Cardiac muscle cell (in vitro differentiated cells and primary cell): Measurements from ENCODE around the gene VWF. TPM values are rescaled to one million over a fixed set of nuclear protein-coding genes. Genes with fewer than 3 reads are reported as not detected.

Experiments
- DNase-seq, 2 donors: peaks; one replicate each; pipeline versions ENCODE4 v3.0.0 to v3.0.0-alpha.2; 2010 to 2017; ENCODE audit warnings: low read depth in 1 of 2, low spot score in 1 of 2
- H3K27ac ChIP-seq: fragments of 200-600 bp; sonication (generic); 2 replicates; pipeline ENCODE4 v1.5.1; 2016
- H3K27me3 ChIP-seq: fragments of 200-600 bp; sonication (generic); 2 replicates; pipeline ENCODE4 v1.6.0; 2016; ENCODE audit warnings: control low read depth
- H3K36me3 ChIP-seq: fragments of 200-600 bp; sonication (generic); 2 replicates; pipeline ENCODE4 v1.5.1; 2016; ENCODE audit warnings: control low read depth
- H3K4me1 ChIP-seq: fragments of 200-600 bp; sonication (generic); 2 replicates; pipeline ENCODE4 v1.8.1; 2017; ENCODE audit warnings: low read depth, mild to moderate bottlenecking, mixed run types
- H3K4me3 ChIP-seq: fragments of 200-600 bp; sonication (generic); 2 replicates; pipeline ENCODE4 v1.5.1; 2016; ENCODE audit warnings: mild to moderate bottlenecking
- H3K9me3 ChIP-seq: fragments of 200-600 bp; sonication (generic); 2 replicates; pipeline ENCODE4 v1.5.1; 2017; ENCODE audit warnings: low read depth, mild to moderate bottlenecking, control low read depth
- CTCF ChIP-seq: IDR thresholded peaks from 2 replicates; pipeline ENCODE4 v1.5.1; 2012; ENCODE audit warnings: low read depth, mild to moderate bottlenecking, low read length
- polyA plus RNA-seq: library from polyadenylated mRNA; unstranded; fragments of >200 nt; fragmentation: Nextera tagmentation; extraction: Ambion mirVana; gene quantifications from 2 replicates; pipeline ENCODE4 v1.2.1, GENCODE V29; 2016
- total RNA-seq: library from RNA; depleted of rRNA; stranded (reverse); fragments of >200 nt; gene quantifications from 2 replicates; pipeline ENCODE4 v1.2.3, GENCODE V29; 2016

VWF gene
- total and polyA plus RNA-seq, 2 experiments from 2014 or later: 0.03 TPM; not detected in 1

DNA sequence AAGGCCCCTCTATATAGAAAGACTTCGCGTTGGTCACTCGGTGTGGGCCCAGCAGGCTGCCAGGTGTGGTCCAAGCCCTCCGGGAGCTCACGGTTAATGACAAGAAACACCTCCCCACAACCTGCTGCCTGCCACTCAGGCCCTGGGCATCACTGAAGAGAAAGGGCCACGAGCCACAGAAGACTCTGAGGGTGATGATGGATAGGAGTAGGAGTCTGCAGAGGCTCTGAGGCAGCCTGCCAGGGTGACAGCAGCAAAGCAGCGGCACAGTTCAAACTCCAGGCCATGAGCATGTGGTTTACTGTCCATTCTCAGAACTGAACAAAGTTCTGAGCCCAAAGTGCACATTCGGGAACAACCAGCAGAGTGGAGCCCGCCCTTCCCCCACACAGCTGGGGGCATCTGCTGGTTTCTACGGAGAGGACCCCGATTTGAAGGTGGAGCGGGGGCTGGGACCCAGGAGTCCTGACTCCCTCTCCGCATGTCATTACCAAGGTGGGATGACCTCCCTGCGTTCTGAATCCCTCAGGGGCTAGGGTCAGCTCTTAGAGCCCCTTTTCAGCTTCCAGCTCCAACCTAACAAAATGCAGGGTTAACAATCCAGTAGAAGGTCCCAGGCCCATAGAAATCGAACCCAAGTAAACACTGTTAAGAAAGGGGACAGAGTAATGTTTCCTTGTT, 65.8 kb downstream of the VWF start:
- Histone ChIP-seq H3K9me3 (no peaks in the 10 kb centered on the region), H3K27me3 (no peaks in the 10 kb centered on the region), H3K36me3 (no peaks in the 10 kb centered on the region), H3K27ac (no peak overlapping the region), H3K4me1 (no peaks in the 10 kb centered on the region), H3K4me3 (no peak overlapping the region)
- peak in 1 of 2 donors; percentile 50 for DNase-seq
- no peak for TF ChIP-seq CTCF

DNA sequence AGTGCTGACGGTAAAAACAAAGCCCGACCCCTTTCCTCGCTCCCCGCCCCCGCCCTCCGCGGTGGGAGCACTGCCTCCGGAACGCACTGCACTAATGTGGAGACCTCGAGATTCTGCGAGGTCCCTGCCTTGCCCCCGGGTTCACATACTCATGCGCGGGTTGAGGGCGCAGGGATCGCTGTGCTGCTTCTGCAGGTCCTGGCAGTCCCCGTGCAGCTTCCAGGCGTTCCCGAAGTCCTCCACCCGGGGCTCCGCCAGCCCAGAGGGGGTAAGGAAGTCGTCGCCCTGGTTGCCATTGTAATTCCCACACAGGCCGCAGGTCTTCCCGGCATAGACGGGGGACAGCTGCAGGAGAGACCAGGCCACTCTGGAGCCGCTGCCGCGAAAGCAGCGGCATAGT, 66.8 kb downstream of the VWF start:
- H3K4me1 ChIP-seq: no peaks in the 10 kb centered on the region
- H3K36me3 ChIP-seq: no peaks in the 10 kb centered on the region
- TF ChIP-seq CTCF: no peak
- no peak overlapping the region for H3K4me3 ChIP-seq
- no peaks in the 10 kb centered on the region for H3K27me3 ChIP-seq
- H3K9me3 ChIP-seq: no peaks in the 10 kb centered on the region
- no peak overlapping the region for H3K27ac ChIP-seq
- peak in 1 of 2 donors; percentile 38 for DNase-seq

DNA sequence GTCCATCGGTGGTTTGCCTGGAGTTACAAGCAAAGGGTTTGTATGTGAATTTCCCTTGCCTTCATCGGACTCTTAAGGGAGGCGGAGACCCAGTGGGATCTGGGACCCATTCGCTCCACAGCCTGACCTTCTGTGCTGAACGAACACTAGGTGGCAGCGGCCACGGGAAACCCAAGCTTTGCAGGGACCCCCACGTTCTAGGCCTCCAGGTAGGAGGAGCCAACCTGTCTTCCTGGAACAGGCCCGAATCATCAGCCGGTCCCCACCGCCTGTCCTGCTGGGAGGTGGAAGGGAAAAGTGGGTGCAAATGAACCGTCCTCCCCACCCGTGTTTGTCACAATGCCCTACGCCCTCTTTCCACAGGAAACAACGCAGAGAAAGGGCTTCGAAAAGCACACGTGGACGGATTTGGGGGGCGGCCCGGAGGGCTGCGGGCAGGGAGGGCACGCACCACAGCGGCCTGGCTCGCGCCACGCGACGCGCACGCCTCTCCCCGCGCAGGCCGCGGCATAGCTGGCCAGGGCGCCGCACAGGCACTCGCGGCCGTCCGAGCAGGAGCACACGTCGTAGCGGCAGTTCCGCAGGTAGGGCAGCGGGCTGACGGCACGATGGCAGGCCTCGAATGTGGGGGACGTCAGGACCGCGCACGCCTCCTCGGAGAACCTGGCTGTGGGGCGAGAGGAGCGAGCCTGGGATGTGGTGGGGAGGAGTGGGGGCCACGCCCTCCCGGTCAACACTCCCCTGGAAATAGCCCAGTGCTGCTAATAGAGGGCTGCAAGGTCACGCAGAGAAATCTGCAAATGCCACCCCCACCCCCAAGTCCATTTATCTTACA, 67.8 kb downstream of the VWF start:
- no peak overlapping the region for H3K27ac ChIP-seq
- no peaks in the 10 kb centered on the region for H3K9me3 ChIP-seq
- no peak overlapping the region for H3K4me3 ChIP-seq
- peak; percentile 56 for TF ChIP-seq CTCF
- peak in 1 of 2 donors; percentile 52 for DNase-seq
- H3K36me3 ChIP-seq: no peaks in the 10 kb centered on the region
- H3K27me3 ChIP-seq: no peaks in the 10 kb centered on the region
- H3K4me1 ChIP-seq: no peaks in the 10 kb centered on the region

DNA sequence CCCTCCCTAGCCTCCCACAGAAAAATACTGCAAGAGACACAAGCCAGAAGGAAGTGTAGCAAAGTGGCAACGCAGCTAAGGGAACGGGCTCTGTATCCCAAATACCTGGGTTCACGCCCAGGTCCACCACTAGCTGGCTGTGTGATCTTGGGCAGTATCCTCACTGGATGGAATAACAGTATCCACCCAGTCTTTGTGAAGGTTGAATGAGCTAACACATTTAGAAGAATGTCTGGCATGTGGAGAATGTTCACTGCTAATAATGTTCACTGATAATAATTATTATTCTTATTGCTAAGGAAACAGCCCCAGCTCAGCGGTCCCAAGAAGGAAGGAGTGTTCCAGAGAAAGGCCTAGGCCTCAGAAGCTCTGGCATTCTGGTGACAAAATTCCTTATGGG, 70.9 kb downstream of the VWF start:
- H3K36me3 ChIP-seq: no peaks in the 10 kb centered on the region
- H3K4me1 ChIP-seq: no peaks in the 10 kb centered on the region
- H3K27me3 ChIP-seq: no peaks in the 10 kb centered on the region
- no peak overlapping the region for H3K4me3 ChIP-seq
- no peak overlapping the region for H3K27ac ChIP-seq
- peak; percentile 17 to 78 for DNase-seq
- H3K9me3 ChIP-seq: no peaks in the 10 kb centered on the region
- TF ChIP-seq CTCF: peak; percentile 12

DNA sequence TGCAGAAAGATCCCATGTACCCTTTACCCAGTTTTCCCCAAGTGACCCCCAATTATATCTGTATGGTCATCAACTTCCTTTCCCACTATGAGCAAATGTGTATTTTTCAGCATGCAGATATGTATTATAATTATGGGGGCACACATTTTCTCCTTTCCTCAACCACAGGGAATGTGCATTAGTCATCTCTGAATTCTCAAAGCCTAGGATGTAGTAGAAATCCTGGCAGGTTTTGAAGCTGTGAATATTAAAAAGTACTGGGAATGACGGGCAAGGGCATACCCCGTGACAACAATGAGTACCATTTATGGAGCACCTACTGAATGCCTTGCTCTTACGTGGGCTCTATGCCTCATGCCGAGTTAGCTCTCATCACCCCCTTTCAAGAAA, 71.5 kb downstream of the VWF start:
- no peaks in the 10 kb centered on the region for H3K4me1 ChIP-seq
- no peak overlapping the region for H3K4me3 ChIP-seq
- H3K27ac ChIP-seq: no peak overlapping the region
- TF ChIP-seq CTCF: no peak
- no peaks in the 10 kb centered on the region for H3K36me3 ChIP-seq
- H3K27me3 ChIP-seq: no peaks in the 10 kb centered on the region
- no peaks in the 10 kb centered on the region for H3K9me3 ChIP-seq
- peak in 1 of 2 donors; percentile 48 for DNase-seq
